NCI-H69 (cell line): ENCODE measurements around the gene RAD23A.
"Not testable (repeated sequence)": the region's sequence is repeated elsewhere in the genome, so short reads cannot be mapped to it uniquely, and the experiment has no call there.

ENCODE experiments used
- DNase-seq: peaks from one replicate; lab custom pipeline; 2025; lab: John Stamatoyannopoulos, UW

The RAD23A gene

DNA sequence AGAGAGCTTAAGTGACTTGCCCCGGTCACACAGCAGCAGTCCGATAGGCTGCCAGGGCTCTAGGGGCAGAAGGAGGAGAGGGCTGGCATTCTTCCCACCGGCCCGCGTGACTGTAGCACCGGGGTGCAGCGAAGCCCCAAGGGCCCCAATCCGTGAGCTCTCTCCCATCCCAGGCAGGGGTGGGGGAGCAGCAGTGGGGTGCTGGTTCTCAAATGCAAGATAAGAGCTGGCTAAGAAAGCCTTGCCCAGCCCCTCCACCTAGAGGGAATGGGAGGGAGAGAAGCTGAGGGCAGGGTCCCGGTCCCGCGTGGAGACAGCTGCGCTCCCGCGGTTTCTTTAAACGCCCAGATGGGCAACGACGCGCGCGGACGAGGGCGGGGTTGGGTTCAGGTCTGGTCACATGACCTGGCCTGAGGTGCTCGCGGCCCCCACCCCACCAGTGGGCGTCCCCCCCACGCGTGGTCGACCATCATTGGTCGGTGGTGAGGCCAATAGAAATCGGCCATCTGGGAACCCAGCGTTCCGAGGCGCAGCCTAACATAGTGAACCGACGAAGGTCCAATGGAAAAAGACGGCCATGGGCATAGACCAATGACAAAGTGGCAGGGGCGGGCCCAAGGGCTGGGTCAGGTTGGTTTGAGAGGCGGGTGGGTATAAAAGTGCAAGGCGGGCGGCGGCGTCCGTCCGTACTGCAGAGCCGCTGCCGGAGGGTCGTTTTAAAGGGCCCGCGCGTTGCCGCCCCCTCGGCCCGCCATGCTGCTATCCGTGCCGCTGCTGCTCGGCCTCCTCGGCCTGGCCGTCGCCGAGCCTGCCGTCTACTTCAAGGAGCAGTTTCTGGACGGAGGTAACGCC lies 7.5 kb upstream of the RAD23A start, which contains the start of gene CALR:
Gene CALR (plus strand): TSS at position 683 of the 852 bp plus-strand sequence. CDS start 71 bp downstream, at position 754.
- DNase-seq = peak; percentile 100

DNA sequence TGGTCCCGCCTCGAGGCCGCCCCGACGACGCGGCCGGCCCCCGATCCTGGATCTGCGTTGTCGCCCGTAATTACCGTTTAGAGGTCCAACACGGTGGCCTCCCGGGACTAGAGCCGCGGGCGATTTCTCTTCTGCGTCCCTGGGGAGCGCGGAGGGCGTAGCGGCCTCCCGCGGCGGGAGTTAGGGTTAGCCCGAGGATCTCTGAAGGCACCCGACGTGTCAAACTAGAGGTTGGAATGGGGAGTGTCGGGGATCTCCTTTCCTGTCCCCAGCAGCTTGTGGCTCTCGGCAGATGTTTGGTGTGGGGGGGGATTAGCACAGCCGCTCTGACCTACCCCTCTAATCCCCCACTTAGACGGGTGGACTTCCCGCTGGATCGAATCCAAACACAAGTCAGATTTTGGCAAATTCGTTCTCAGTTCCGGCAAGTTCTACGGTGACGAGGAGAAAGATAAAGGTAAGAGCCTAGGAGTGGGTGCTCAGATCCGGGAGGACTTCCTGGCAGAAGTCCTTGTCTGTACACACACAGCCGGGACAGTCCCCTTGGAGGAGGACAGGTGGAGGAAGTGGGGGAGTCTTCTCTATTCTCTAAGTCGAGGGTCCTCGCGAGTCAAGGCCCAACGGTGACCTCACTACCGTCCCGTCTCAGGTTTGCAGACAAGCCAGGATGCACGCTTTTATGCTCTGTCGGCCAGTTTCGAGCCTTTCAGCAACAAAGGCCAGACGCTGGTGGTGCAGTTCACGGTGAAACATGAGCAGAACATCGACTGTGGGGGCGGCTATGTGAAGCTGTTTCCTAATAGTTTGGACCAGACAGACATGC lies 6.7 kb upstream of the RAD23A start:
- DNase-seq = peak; percentile 75

DNA sequence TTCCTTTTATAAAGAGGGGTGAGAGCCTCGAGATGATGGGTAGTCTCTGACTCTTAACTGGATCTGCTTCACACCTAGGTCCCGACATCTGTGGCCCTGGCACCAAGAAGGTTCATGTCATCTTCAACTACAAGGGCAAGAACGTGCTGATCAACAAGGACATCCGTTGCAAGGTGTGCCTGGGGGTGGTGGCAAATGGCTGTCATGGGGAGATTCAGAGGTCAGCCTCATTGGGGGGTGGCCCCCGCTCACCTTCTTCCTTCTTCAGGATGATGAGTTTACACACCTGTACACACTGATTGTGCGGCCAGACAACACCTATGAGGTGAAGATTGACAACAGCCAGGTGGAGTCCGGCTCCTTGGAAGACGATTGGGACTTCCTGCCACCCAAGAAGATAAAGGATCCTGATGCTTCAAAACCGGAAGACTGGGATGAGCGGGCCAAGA lies 5.7 kb upstream of the RAD23A start:
- no peak for DNase-seq

- DNase-seq = no peak
Measured at GRCh38 chr19:12940897-12941296, 4.8 kb upstream of the RAD23A start.

GRCh38 chr19:12943437-12944044 lies 2.1 kb upstream of the RAD23A start:
- DNase-seq = no peak

GRCh38 chr19:12944104-12944674 lies 1.5 kb upstream of the RAD23A start:
- DNase-seq = no peak

- peak; percentile 84 for DNase-seq
Measured at GRCh38 chr19:12946092-12946721, 545 bp downstream of the RAD23A start.

GRCh38 chr19:12946731-12947496 lies 1.3 kb downstream of the RAD23A start:
- DNase-seq = no peak

GRCh38 chr19:12947702-12948611 lies 2.3 kb downstream of the RAD23A start:
- no peak for DNase-seq

DNA sequence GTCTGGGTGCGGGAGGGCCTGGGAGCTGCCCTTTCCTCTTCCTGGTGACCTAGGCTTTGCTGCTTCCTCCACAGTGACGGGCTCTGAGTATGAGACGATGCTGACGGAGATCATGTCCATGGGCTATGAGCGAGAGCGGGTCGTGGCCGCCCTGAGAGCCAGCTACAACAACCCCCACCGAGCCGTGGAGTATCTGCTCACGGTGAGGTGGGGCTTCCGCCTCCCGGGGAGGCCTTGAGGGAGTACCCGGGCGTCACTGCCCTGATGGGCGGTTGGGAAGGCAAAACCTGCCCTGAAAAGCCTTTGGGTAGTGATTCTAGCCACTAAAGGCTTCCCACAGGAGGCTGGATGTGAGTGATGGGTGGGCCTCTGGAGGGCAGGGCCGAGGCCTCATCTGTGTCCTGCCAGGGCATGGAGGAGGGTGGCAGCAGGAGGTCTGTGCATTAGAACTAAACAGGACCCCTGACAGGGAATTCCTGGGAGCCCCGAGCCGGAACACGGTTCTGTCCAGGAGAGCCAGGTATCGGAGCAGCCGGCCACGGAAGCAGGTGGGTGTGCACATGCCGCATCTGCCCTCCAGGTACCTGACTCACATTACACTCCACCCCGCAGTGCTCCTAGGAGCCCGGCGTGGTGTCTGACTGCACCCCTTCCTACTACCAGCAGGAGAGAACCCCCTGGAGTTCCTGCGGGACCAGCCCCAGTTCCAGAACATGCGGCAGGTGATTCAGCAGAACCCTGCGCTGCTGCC lies 3.1 kb downstream of the RAD23A start:
- no peak for DNase-seq

- DNase-seq = peak; percentile 33
Measured at GRCh38 chr19:12949363-12950283, 4.0 kb downstream of the RAD23A start.

GRCh38 chr19:12952050-12952449 lies 6.4 kb downstream of the RAD23A start:
- not testable (repeated sequence) for DNase-seq

GRCh38 chr19:12952488-12953137 lies 7.0 kb downstream of the RAD23A start:
- peak; percentile 78 for DNase-seq

DNA sequence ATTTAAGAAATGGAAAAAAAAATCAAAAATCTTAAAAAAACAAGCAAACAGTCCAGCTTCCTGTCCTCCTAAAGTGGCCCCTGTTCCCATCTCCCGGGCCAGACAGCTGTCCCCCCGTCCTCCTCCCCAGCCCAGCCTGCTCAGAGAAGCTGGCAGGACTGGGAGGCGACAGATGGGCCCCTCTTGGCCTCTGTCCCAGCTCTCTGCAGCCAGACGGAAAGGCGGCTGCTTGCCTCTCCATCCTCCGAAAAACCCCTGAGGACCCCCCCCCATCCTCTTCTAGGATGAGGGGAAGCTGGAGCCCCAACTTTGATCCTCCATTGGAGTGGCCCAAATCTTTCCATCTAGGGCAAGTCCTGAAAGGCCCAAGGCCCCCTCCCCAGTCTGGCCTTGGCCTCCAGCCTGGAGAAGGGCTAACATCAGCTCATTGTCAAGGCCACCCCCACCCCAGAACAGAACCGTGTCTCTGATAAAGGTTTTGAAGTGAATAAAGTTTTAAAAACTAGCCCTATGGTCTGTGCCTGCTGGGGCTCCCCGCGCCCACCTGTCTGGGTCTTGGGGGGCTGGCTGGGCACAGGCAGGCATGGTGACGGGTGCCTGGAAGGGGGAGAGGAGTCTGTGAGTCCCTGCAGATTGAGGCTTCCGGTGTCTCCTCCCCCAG lies 7.6 kb downstream of the RAD23A start:
- DNase-seq = peak; percentile 90

DNA sequence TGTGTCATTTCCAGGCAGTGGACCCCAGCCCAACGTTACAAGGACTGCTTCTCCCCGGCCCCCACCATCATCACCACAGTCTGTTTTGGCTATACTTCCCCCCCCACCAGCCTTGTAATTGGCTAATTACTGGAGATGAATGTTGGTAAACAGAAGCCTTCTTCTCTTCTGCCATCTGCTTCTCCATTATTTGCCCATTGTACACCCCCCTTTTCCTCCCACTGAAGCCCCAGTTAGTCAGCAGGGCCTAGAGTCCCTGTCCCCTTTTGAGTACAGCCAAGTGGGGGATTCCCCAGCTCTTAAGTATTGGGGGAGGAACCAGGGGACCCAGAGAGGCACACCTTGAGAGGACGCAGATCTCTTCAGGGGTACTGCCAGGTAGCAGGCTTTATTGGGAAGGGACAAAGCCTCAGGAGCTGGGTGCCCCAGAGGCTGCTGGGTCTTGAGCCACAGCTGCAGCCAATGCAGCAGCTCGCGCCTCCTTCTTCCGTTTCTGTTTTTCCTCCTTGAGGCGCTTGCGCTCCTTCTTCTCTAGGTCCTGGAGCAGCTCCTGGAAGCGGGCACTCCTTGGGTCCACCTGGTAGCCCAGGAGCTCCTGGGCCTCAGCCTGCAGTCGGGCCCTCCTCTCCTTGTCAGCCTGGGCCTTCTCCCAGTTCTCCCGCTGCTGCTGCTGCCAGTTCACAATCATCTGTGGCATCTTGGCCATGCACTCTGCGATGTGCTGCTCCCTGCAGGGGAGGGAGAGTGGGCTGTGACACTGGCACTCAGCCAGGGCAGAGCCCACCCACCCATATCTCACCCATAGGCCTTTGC lies 8.3 kb downstream of the RAD23A start:
- peak; percentile 95 for DNase-seq

DNA sequence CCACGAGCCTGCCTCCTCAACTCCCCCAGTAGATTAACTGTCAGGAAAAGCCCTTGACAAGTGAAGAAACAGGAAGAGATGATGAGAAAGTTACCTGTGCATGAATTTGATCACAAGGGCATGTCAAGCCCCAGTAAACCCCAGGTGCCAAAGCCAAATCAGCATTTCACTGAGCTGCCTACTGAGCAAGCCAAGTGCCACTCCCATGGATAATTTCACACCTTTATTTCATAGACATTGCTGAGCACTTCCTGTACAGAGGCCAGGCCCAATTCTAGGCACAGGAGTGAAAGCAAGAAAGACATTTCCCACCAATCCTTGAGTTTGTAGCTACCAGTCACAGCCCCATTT lies 8.9 kb downstream of the RAD23A start:
- peak; percentile 71 for DNase-seq
